Measurements from ENCODE around the gene CCDC106. TPM values are rescaled to one million over a fixed set of nuclear protein-coding genes. Genes with fewer than 3 reads are reported as not detected.

The CCDC106 gene
- polyA plus RNA-seq, 10 donors = 10.2 to 17.7 (median 12.1) TPM

DNA sequence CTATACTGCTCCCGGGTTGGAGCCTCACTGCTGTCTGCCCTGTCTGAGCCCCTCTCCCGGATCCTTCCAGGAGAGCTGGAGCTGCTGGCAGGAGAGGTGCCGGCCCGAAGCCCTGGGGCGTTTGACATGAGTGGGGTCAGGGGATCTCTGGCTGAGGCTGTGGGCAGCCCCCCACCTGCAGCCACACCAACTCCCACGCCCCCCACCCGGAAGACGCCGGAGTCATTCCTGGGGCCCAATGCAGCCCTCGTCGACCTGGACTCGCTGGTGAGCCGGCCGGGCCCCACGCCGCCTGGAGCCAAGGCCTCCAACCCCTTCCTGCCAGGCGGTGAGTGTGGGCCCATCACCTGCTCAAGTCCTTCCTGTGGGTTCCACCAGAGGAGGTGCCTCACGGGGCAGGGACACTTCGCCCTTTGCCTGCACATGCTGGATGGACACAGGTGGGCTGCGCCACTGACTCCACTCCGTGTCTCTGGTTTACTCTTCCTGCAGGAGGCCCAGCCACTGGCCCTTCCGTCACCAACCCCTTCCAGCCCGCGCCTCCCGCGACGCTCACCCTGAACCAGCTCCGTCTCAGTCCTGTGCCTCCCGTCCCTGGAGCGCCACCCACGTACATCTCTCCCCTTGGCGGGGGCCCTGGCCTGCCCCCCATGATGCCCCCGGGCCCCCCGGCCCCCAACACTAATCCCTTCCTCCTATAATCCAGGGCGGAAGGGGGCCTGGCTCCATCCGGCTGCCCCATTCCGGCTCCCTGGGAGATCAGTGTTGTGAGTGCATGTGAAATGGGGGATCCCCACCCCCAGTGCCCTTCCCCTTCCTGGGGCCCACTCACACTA is 46.9 kb downstream of the CCDC106 start:
- DNase-seq = no peak

DNA sequence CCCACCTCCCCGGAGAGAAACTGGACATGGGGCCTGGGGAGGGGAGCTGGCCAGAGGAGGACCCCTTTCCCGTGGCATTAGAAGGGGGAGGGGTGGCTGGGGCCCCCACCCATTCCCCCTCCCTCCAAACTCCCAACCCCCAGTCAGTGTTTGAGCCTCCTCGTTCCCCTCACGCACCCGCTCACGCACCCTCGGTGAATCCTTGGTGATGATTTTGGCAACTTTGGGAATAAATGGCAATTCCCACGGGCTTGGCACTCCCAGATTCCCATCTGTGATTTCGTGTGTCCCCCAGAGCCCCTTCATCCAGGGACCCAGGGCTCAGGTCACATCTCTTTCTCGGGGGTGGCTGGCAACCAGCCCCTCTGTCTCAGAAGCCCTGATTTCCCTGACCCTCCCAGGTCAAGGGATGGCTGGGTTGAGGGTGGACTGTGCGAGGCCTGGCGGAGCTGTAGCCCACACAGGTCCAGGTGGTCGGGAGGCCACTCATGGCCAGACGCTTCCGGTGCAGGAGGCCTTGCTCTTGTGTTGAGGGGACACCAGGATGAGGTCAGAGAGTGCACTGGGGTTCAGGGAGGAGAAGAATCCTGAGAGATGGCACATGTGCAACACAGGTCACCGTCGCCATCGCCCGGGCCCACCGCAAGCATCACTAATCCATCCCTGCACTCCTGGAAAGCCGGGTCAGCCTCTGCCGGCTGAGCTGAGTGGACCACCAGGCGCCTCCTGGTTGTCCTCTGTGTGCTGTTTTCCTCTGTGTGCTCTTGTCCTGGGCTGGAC is 47.7 kb downstream of the CCDC106 start:
- DNase-seq = no peak

GRCh38 chr19:55696301-55697068 is 48.5 kb downstream of the CCDC106 start:
- DNase-seq = no peak

- no peak for DNase-seq
Measured at GRCh38 chr19:55697069-55697440, 49.0 kb downstream of the CCDC106 start.

GRCh38 chr19:55697698-55698097 is 49.7 kb downstream of the CCDC106 start:
- no peak for DNase-seq

- no peak for DNase-seq
Measured at GRCh38 chr19:55698256-55698655, 50.2 kb downstream of the CCDC106 start.

- no peak for DNase-seq
Measured at GRCh38 chr19:55699221-55699620, 51.2 kb downstream of the CCDC106 start.

- no peak for DNase-seq
Measured at GRCh38 chr19:55700813-55701212, 52.8 kb downstream of the CCDC106 start.

DNA sequence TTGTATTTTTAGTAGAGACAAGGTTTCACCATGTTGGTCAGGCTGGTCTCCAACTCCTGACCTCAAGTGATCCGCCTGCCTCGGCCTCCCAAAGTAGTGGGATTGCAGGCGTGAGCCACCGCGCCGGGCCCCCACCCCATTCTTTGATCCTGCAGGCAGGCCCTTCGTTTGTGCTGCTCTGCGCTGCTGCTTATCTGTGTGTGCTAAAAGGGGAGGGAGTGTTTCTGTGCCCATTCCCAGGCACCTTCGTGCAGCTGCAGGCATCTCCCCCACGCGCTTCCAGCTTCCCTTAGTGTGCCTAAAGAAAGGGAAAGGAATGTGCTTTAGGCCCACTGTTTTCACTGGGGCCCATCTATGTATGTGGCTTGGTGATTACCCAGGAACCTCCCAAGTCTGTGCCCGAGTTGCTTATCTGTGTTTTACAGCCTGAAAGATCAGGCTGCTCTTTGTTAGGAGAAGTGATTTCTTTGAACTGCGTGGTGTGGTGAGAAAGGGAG is 54.2 kb downstream of the CCDC106 start:
- no peak for DNase-seq

Other genes with a start within 250 kb of the CCDC106 start
- gene UBE2S, start 240.4 kb upstream of the CCDC106 start, polyA plus RNA-seq (ENCODE audit: insufficient read length in 10 of 10) = 10 to 100 TPM; 26.3 to 47.0 (median 37.2) TPM
- gene SHISA7, start 204.9 kb upstream of the CCDC106 start, polyA plus RNA-seq (ENCODE audit: insufficient read length in 10 of 10) = under 1 TPM; 0.07 to 0.39 (median 0.15) TPM
- 10 to 100 TPM; 26.6 to 40.9 (median 30.8) TPM for gene ISOC2, start 186.6 kb upstream of the CCDC106 start, polyA plus RNA-seq (ENCODE audit: insufficient read length in 10 of 10)
- not detected for gene C19orf85, start 183.5 kb upstream of the CCDC106 start, polyA plus RNA-seq (ENCODE audit: insufficient read length in 10 of 10)
- 1 to 10 TPM; 2.1 to 4.3 (median 3.1) TPM for gene ZNF628, start 171.6 kb upstream of the CCDC106 start, polyA plus RNA-seq (ENCODE audit: insufficient read length in 10 of 10)
- gene NAT14, start 163.0 kb upstream of the CCDC106 start, polyA plus RNA-seq (ENCODE audit: insufficient read length in 10 of 10) = 10 to 100 TPM; 21.1 to 41.2 (median 27.1) TPM
- 10 to 100 TPM; 13.9 to 50.8 (median 23.6) TPM for gene SSC5D, start 159.8 kb upstream of the CCDC106 start, polyA plus RNA-seq (ENCODE audit: insufficient read length in 10 of 10)
- 1 to 10 TPM in 9 of 10 donors, under 1 TPM in 1; 0.90 to 6.8 (median 3.3) TPM for gene SBK2, start 111.1 kb upstream of the CCDC106 start, polyA plus RNA-seq (ENCODE audit: insufficient read length in 10 of 10)
- under 1 TPM in 3 of 10 donors, not detected in 7; 0.12 to 0.49 (median 0.12) TPM for gene SBK3, start 102.7 kb upstream of the CCDC106 start, polyA plus RNA-seq (ENCODE audit: insufficient read length in 10 of 10)
- 10 to 100 TPM in 6 of 10 donors, 1 to 10 TPM in 4; 9.2 to 14.7 (median 10.4) TPM for gene ZNF579, start 67.4 kb upstream of the CCDC106 start, polyA plus RNA-seq (ENCODE audit: insufficient read length in 10 of 10)
- gene FIZ1, start 48.7 kb upstream of the CCDC106 start, polyA plus RNA-seq (ENCODE audit: insufficient read length in 10 of 10) = 10 to 100 TPM in 8 of 10 donors, 1 to 10 TPM in 2; 8.5 to 13.3 (median 11.1) TPM
- gene ZNF524, start 47.9 kb upstream of the CCDC106 start, polyA plus RNA-seq (ENCODE audit: insufficient read length in 10 of 10) = 1 to 10 TPM; 4.6 to 9.1 (median 7.2) TPM
- gene ZNF865, start 42.6 kb upstream of the CCDC106 start, polyA plus RNA-seq (ENCODE audit: insufficient read length in 10 of 10) = 1 to 10 TPM; 5.0 to 8.7 (median 6.5) TPM
- 1 to 10 TPM; 5.9 to 9.1 (median 7.5) TPM for gene ZNF784, start 23.6 kb upstream of the CCDC106 start, polyA plus RNA-seq (ENCODE audit: insufficient read length in 10 of 10)
- 10 to 100 TPM; 17.4 to 27.7 (median 18.9) TPM for gene ZNF580, start 7.2 kb upstream of the CCDC106 start, polyA plus RNA-seq (ENCODE audit: insufficient read length in 10 of 10)
- gene ZNF581, start 4.6 kb upstream of the CCDC106 start, polyA plus RNA-seq (ENCODE audit: insufficient read length in 10 of 10) = 10 to 100 TPM; 17.3 to 29.8 (median 24.3) TPM
- gene U2AF2, start 6.8 kb downstream of the CCDC106 start, polyA plus RNA-seq (ENCODE audit: insufficient read length in 10 of 10) = 100 to 1,000 TPM in 7 of 10 donors, 10 to 100 TPM in 3; 94.9 to 144 (median 118) TPM
- gene EPN1, start 27.0 kb downstream of the CCDC106 start, polyA plus RNA-seq (ENCODE audit: insufficient read length in 10 of 10) = 10 to 100 TPM; 59.0 to 99.0 (median 74.3) TPM
- gene NLRP9, start 90.2 kb downstream of the CCDC106 start, polyA plus RNA-seq (ENCODE audit: insufficient read length in 10 of 10) = under 1 TPM in 2 of 10 donors, not detected in 8; 0.07 to 0.08 TPM
- under 1 TPM in 5 of 10 donors, not detected in 5; 0.27 to 0.51 (median 0.34) TPM for gene RFPL4A, start 110.9 kb downstream of the CCDC106 start, polyA plus RNA-seq (ENCODE audit: insufficient read length in 10 of 10)
- 1 to 10 TPM in 1 of 10 donors, under 1 TPM in 6, not detected in 3; 0.14 to 1.4 (median 0.45) TPM for gene RFPL4AL1, start 120.9 kb downstream of the CCDC106 start, polyA plus RNA-seq (ENCODE audit: insufficient read length in 10 of 10)
- under 1 TPM in 2 of 10 donors, not detected in 8; 0.03 to 0.06 TPM for gene NLRP11, start 183.8 kb downstream of the CCDC106 start, polyA plus RNA-seq (ENCODE audit: insufficient read length in 10 of 10)
- gene NLRP4, start 188.3 kb downstream of the CCDC106 start, polyA plus RNA-seq (ENCODE audit: insufficient read length in 10 of 10) = not detected